Upper lobe of left lung (tissue), 6 donors: ENCODE data around the gene ITPK1. TPM values are rescaled to one million over a fixed set of nuclear protein-coding genes. Genes with fewer than 3 reads are reported as not detected.

ENCODE experiments used
- ATAC-seq, 2 donors: fragments of 200-7000 bp; cut with Tn5 transposase; one replicate each; pipeline ENCODE4 v1.9.1; 2022; ENCODE audit warnings: mild to moderate bottlenecking in 2 of 2, moderate library complexity in 2 of 2; ENCODE audit not compliant: low FRiP score in 2 of 2
- DNase-seq, 2 donors: peaks; one replicate each; pipeline ENCODE4 v3.0.0-alpha.2; 2019 to 2020
- H3K27ac ChIP-seq, 4 donors: fragments of 200-600 bp; sonication (generic); one replicate each; pipeline ENCODE4 v1.5.1; 2016 to 2019
- H3K27me3 ChIP-seq, 4 donors: fragments of 200-600 bp; sonication (generic); one replicate each; pipeline ENCODE4 v1.5.1; 2017 to 2019
- H3K36me3 ChIP-seq, 4 donors: fragments of 200-600 bp; sonication (generic); one replicate each; pipeline ENCODE4 v1.5.1; 2016 to 2019
- H3K4me1 ChIP-seq, 4 donors: fragments of 200-600 bp; sonication (generic); one replicate each; pipeline ENCODE4 v1.5.1; 2018 to 2019
- H3K4me3 ChIP-seq, 4 donors: fragments of 200-600 bp; sonication (generic); one replicate each; pipeline ENCODE4 v1.5.1; 2017 to 2019; ENCODE audit warnings: mild to moderate bottlenecking in 2 of 4, moderate library complexity in 1 of 4
- H3K9me3 ChIP-seq, 4 donors: fragments of 200-600 bp; sonication (generic); one replicate each; pipeline ENCODE4 v1.5.1; 2018 to 2019
- EP300 ChIP-seq, 4 donors: sonication (generic); formaldehyde crosslinking; IDR thresholded peaks; one replicate each; pipeline ENCODE4 v1.5.1; 2017; ENCODE audit warnings: antibody characterized with exemption in 4 of 4, control low read depth in 2 of 4
- POLR2A ChIP-seq, 4 donors: fragments of 450-650 bp; IDR thresholded peaks; one replicate each; pipeline ENCODE4 v1.5.1; 2016 to 2017; ENCODE audit warnings: antibody characterized with exemption in 4 of 4, mild to moderate bottlenecking in 2 of 4
- POLR2AphosphoS5 ChIP-seq, 2 donors: sonication (generic); formaldehyde crosslinking; IDR thresholded peaks; one replicate each; pipeline ENCODE4 v1.5.1; 2017; ENCODE audit warnings: antibody characterized with exemption in 2 of 2
- WGBS, 2 donors: methylation state at CpG; one replicate each; pipeline ENCODE4 v1.1.5; 2017 to 2018; 5-methylcytosine and 5-hydroxymethylcytosine counted together
- total RNA-seq, 6 donors: library from RNA; depleted of rRNA in 4 of 6; stranded (reverse); fragments of >200 nt in 4 of 6; gene quantifications; one replicate each; pipeline versions ENCODE4 v1.1.0 to v1.2.1, GENCODE V29; 2016 to 2021
- TF ChIP-seq, protein P1 (sequence below), 6 experiments: fragments of 450-650 bp in 4 of 6; fragments of 200-600 bp in 2 of 6; sonication (generic) in 2 of 6; IDR thresholded peaks; one replicate each; pipeline ENCODE4 v1.5.1; 2016 to 2019; ENCODE audit warnings: antibody characterized with exemption in 6 of 6
- donor health status: DM: no; HTN: no; CAD: no; lungs with moderate emphysema.
- donor health status: DM: no; HTN: yes; CAD: no; lungs with severe emphysema.

ITPK1 gene
- total RNA-seq, 6 donors from 2014 or later: 41.9 to 128 (median 86.1) TPM

DNA sequence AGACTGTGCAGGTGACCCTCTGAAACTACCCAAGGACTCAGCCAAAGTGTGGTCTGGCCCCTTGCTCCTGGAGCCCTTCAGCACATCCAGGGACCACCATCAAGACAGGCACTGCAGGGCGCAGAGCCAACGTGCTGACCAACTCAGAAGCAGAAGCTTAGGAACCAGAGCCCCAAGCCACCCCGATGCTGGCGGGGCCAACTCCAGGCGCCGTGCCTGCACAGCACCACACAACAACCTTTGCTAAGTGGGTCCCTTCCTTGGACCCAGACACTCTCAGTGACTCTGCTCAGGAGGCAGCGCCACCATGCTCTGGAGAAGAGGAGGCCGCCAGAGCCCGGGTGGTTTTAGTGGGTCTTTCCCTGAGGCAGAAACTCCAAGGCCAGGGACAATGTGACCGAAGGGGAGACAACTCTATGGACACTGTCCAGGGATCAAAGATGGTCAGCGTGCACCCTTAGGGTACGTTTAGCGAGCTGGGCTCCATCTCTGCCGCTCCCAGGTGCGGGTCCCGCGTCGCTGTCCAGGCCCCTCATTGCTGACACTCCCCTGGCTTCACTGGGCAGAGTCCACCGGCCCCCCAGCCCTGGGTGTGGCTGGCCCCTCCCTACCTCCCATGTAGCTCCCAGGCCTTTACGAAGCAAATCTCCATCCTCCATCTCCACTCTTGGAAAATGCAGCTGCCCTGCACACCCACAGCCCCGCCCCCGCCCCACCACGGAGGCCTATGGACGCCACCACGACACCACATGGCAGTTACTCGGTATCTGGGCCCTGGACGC is 176.6 kb downstream of the ITPK1 start:
- Histone ChIP-seq H3K4me1 (no peaks in the 10 kb centered on the region), H3K9me3 (no peaks in the 10 kb centered on the region), H3K27ac (no peak overlapping the region), H3K27me3 (no peaks in the 10 kb centered on the region), H3K36me3 (peaks cover 0 to 54% (median 33%) of the 10 kb centered on the region in 4 donors), H3K4me3 (no peak overlapping the region)
- 88 to 93% methylated on average over 13 to 23 of the region's 27 CpGs for WGBS, 2 donors
- TF ChIP-seq, protein P1, sequence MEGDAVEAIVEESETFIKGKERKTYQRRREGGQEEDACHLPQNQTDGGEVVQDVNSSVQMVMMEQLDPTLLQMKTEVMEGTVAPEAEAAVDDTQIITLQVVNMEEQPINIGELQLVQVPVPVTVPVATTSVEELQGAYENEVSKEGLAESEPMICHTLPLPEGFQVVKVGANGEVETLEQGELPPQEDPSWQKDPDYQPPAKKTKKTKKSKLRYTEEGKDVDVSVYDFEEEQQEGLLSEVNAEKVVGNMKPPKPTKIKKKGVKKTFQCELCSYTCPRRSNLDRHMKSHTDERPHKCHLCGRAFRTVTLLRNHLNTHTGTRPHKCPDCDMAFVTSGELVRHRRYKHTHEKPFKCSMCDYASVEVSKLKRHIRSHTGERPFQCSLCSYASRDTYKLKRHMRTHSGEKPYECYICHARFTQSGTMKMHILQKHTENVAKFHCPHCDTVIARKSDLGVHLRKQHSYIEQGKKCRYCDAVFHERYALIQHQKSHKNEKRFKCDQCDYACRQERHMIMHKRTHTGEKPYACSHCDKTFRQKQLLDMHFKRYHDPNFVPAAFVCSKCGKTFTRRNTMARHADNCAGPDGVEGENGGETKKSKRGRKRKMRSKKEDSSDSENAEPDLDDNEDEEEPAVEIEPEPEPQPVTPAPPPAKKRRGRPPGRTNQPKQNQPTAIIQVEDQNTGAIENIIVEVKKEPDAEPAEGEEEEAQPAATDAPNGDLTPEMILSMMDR (IDR thresholded peaks at IDR 0.05): no peak
- TF ChIP-seq POLR2AphosphoS5 (IDR thresholded peaks at IDR 0.05) (no peak), EP300 (IDR thresholded peaks at IDR 0.05) (no peak), POLR2A (IDR thresholded peaks at IDR 0.05) (no peak)
- ATAC-seq (no peak), DNase-seq (peak in 1 of 2 donors; percentile 68)

DNA sequence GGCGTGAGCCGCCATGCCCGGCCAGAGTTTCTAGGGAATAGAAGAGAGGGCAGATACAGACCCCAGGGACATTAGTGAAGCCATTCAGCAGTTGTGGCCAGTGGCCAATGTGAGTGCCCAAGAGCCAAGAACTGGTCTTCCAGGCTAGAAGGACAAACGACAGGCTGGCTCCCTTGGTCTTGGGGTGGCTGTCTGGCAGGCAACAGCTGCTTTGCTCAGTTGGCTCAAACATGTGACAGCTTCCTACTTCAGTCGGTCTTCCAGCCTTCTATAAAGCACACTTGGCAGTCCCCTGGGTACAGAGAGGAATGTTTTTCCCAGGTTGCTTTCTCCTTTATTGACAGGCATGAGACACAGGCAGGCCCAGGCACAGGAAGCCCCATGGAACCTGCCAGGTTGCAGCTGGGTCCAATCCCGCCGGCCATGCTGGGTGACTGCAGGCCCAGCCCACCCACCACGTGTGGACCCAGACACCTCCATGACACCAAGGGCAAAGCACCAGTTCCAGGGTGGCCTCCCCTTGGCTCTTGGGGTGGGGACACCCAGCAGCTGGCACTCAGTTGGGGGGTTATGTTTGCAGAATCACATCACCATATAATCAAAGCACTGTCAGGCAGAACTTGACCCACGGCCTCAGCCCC is 177.4 kb downstream of the ITPK1 start:
- ATAC-seq: no peak
- peaks cover 0 to 47% (median 27%) of the 10 kb centered on the region in 4 donors for H3K36me3 ChIP-seq
- no peaks in the 10 kb centered on the region for H3K27me3 ChIP-seq
- TF ChIP-seq, protein P1 (IDR thresholded peaks at IDR 0.05): no peak
- TF ChIP-seq POLR2AphosphoS5 (IDR thresholded peaks at IDR 0.05) (no peak), EP300 (IDR thresholded peaks at IDR 0.05) (no peak), POLR2A (IDR thresholded peaks at IDR 0.05) (no peak)
- H3K4me1 ChIP-seq: no peaks in the 10 kb centered on the region
- no peak overlapping the region for H3K4me3 ChIP-seq
- H3K27ac ChIP-seq: no peak overlapping the region
- no peaks in the 10 kb centered on the region for H3K9me3 ChIP-seq
- whole genome bisulfite sequencing, 2 donors: 83 to 88% methylated on average over 8 to 9 of the region's 9 CpGs
- peak in 1 of 2 donors; percentile 39 for DNase-seq

DNA sequence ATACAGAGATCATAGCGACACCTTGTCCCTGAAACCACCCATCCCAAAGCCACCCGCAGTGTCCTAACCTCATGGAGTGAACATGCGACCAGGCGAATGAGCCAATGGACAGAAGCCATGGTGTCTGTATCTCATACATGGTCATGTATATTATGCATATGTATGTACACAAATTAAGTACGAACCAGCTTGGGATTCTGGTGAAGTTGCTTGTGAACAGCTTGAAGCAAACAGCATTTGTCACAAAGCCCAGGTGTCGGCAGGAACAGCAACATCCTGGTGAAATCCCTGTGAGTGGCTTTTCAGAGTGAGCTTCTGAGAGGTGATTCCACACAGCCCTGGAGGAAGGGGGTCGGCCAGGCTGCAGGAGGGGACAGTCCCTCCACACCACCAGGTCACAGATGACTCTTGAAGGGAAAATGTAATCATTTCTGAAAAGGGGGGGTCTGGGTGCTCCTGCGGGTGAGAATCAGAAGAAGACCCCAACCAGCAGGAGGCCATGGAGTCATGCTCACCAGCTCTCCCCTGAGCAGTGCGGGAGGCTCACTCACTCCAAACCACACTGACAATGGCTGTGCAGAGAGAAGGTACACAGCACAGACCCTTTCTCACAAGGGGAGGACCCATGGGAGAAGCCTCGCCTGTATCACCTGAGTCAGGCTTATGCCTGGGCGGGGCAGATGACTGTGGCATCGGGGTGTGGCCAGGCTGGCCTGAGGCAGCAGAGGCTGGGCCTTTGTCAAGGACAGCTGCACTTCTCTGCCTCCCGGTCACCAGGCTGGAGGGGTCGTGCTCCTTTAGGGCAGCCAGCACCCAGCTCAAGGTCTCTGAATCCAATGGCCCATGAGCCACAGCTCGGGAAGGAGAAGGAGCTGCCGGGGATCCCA is 178.4 kb downstream of the ITPK1 start:
- WGBS, 2 donors: 89 to 93% methylated on average over 12 to 16 of the region's 16 CpGs
- ATAC-seq: no peak
- TF ChIP-seq, protein P1 (IDR thresholded peaks at IDR 0.05): no peak
- TF ChIP-seq POLR2A (IDR thresholded peaks at IDR 0.05) (no peak), POLR2AphosphoS5 (IDR thresholded peaks at IDR 0.05) (no peak), EP300 (IDR thresholded peaks at IDR 0.05) (no peak)
- Histone ChIP-seq H3K4me1 (no peaks in the 10 kb centered on the region), H3K9me3 (no peaks in the 10 kb centered on the region), H3K36me3 (peaks cover 0 to 36% (median 21%) of the 10 kb centered on the region in 4 donors), H3K27me3 (no peaks in the 10 kb centered on the region), H3K27ac (no peak overlapping the region), H3K4me3 (no peak overlapping the region)
- DNase-seq: peak in 1 of 2 donors; percentile 40

DNA sequence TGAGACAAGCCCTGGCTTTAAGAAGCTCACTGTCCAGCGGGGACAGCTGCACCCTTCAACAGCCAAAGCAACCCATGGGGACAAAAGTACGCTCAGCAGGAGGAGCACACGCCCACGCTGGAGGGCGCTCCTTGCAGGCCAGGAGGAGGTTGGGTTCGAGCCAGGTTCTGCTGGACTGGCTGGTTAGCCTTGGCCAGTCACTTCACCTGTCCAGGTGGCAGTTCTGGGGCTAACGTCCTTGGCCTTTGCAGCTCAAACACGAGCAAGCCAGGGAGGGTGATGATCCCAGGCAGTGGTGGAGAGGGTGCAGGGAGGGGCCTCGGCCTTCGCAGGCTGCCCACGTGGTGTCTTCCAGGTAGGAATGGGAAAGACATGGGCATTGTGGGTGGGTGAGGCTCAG is 179.6 kb downstream of the ITPK1 start:
- Histone ChIP-seq H3K27ac (no peak overlapping the region), H3K4me1 (no peaks in the 10 kb centered on the region), H3K27me3 (no peaks in the 10 kb centered on the region), H3K36me3 (peaks cover 0 to 24% (median 12%) of the 10 kb centered on the region in 4 donors), H3K4me3 (no peak overlapping the region), H3K9me3 (no peaks in the 10 kb centered on the region)
- TF ChIP-seq POLR2AphosphoS5 (IDR thresholded peaks at IDR 0.05): no peak
- TF ChIP-seq, protein P1 (IDR thresholded peaks at IDR 0.05): no peak
- no peak for TF ChIP-seq EP300 (IDR thresholded peaks at IDR 0.05)
- TF ChIP-seq POLR2A (IDR thresholded peaks at IDR 0.05): no peak
- 91 to 95% methylated on average over 8 to 11 of the region's 11 CpGs for WGBS, 2 donors
- ATAC-seq (no peak), DNase-seq (peak in 1 of 2 donors; percentile 40)
